ENCODE measurements around the gene P2RY2. TPM values are rescaled to one million over a fixed set of nuclear protein-coding genes. Genes with fewer than 3 reads are reported as not detected.

The P2RY2 gene
- total and polyA plus RNA-seq, 2 donors (not counting 1 experiment from before 2014, with no cell fraction given) = 0.12 to 0.37 TPM

- H3K27me3 Mint-ChIP-seq = peaks cover 38% of the 10 kb centered on the region
- H3K27ac Mint-ChIP-seq = no peak overlapping the region
- Histone ChIP-seq H3K36me3 (replicated peaks in 1 of 2; ENCODE audit: control extremely low read depth in 1 of 2, control insufficient read depth in 1 of 2, extremely low read depth in 1 of 2, insufficient read depth in 2 of 2, low read length in 1 of 2) (no peaks in the 10 kb centered on the region), H3K27me3 (replicated peaks in 1 of 4; ENCODE audit: control extremely low read depth in 1 of 4, control insufficient read depth in 3 of 4, insufficient read depth in 4 of 4, low read length in 3 of 4) (peaks cover 0 to 40% (median 20%) of the 10 kb centered on the region in 4 experiments), H3K4me2 (replicated peaks; ENCODE audit: low read depth, low read length, poor library complexity, severe bottlenecking) (no peak overlapping the region), H3K9ac (ENCODE audit: low read length) (no peak overlapping the region), H2AFZ (ENCODE audit: insufficient read depth, low read depth, low read length, poor library complexity, severe bottlenecking) (no peak overlapping the region), H3K27ac (ENCODE audit: low read length in 2 of 2) (no peak overlapping the region), H3K4me1 (ENCODE audit: control insufficient read depth in 2 of 2, insufficient read depth in 2 of 2, low read length in 2 of 2) (peaks cover 0 to 6% of the 10 kb centered on the region in 2 donors), H3K9me3 (ENCODE audit: control extremely low read depth in 1 of 3, control insufficient read depth in 2 of 3, insufficient read depth in 1 of 3, low read length in 2 of 3) (no peaks in the 10 kb centered on the region), H3K4me3 (ENCODE audit: control extremely low read depth in 1 of 5, extremely low read depth in 1 of 5, insufficient read depth in 1 of 5, low read depth in 2 of 5, low read length in 4 of 5) (no peak overlapping the region), H3K79me2 (ENCODE audit: control insufficient read depth, insufficient read depth, low read length) (no peaks in the 10 kb centered on the region), H4K20me1 (ENCODE audit: control insufficient read depth, insufficient read depth, low read length, poor library complexity, severe bottlenecking) (no peaks in the 10 kb centered on the region)
- H3K4me3 Mint-ChIP-seq = no peak overlapping the region
- H3K4me1 Mint-ChIP-seq = peaks cover 3% of the 10 kb centered on the region
- no peaks in the 10 kb centered on the region for H3K9me3 Mint-ChIP-seq (ENCODE audit: insufficient read depth)
- DNase-seq = no peak
- POLR2A ChIA-PET = no interaction called here
- intact Hi-C loops (cut with micrococcal nuclease) = no loop called here
- no peak for ATAC-seq (ENCODE audit: low read depth)
- TF ChIP-seq, protein P1, sequence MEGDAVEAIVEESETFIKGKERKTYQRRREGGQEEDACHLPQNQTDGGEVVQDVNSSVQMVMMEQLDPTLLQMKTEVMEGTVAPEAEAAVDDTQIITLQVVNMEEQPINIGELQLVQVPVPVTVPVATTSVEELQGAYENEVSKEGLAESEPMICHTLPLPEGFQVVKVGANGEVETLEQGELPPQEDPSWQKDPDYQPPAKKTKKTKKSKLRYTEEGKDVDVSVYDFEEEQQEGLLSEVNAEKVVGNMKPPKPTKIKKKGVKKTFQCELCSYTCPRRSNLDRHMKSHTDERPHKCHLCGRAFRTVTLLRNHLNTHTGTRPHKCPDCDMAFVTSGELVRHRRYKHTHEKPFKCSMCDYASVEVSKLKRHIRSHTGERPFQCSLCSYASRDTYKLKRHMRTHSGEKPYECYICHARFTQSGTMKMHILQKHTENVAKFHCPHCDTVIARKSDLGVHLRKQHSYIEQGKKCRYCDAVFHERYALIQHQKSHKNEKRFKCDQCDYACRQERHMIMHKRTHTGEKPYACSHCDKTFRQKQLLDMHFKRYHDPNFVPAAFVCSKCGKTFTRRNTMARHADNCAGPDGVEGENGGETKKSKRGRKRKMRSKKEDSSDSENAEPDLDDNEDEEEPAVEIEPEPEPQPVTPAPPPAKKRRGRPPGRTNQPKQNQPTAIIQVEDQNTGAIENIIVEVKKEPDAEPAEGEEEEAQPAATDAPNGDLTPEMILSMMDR (IDR thresholded peaks at IDR 0.05) = no peak
- TF ChIP-seq EZH2 (IDR thresholded peaks at IDR 0.05; ENCODE audit: borderline replicate concordance, insufficient read depth, low read depth, low read length, poor library complexity, severe bottlenecking) = no peak
- CTCF ChIA-PET = interaction anchor here (1.3 kb wide), 2 partner anchors 26 to 27 kb away, joined by 3 read pairs; no protein-coding TSS in a partner anchor
- 84% methylated on average over 3 of the region's 5 CpGs for WGBS (ENCODE audit: insufficient coverage)
These were observed 44.9 kb downstream of the P2RY2 start for GRCh38 chr11:73262851-73263495.

DNA sequence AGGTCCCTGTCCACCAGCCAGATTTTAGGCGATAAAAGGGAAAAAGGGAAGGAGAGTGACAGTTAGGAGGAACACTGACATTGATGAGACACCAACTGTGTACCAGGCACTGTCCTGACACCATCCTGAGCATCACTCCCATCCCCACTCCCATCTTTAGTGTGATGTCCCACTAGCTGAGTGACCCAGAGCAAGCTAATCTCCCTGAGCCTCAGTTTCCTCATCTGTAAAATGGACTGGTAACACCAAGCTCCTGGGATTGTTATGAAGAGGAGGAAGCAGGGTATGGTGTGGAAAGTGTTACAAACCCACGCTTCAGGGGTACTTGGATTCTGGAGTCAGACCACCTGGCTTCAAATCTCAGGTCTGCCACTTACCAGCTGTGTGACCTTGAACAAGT, 45.6 kb downstream of the P2RY2 start:
- Mint-ChIP-seq H3K4me1 (peaks cover 3% of the 10 kb centered on the region), H3K4me3 (no peak overlapping the region), H3K27me3 (peaks cover 38% of the 10 kb centered on the region), H3K9me3 (ENCODE audit: insufficient read depth) (no peaks in the 10 kb centered on the region), H3K27ac (no peak overlapping the region)
- intact Hi-C loops (cut with micrococcal nuclease) = no loop called here
- DNase-seq = no peak
- Histone ChIP-seq H3K4me1 (ENCODE audit: control insufficient read depth in 2 of 2, insufficient read depth in 2 of 2, low read length in 2 of 2) (peaks cover 0 to 6% of the 10 kb centered on the region in 2 donors), H2AFZ (ENCODE audit: insufficient read depth, low read depth, low read length, poor library complexity, severe bottlenecking) (no peak overlapping the region), H3K9ac (ENCODE audit: low read length) (no peak overlapping the region), H3K9me3 (ENCODE audit: control extremely low read depth in 1 of 3, control insufficient read depth in 2 of 3, insufficient read depth in 1 of 3, low read length in 2 of 3) (no peaks in the 10 kb centered on the region), H3K4me2 (replicated peaks; ENCODE audit: low read depth, low read length, poor library complexity, severe bottlenecking) (no peak overlapping the region), H3K4me3 (ENCODE audit: control extremely low read depth in 1 of 5, extremely low read depth in 1 of 5, insufficient read depth in 1 of 5, low read depth in 2 of 5, low read length in 4 of 5) (no peak overlapping the region), H4K20me1 (ENCODE audit: control insufficient read depth, insufficient read depth, low read length, poor library complexity, severe bottlenecking) (no peaks in the 10 kb centered on the region), H3K27me3 (replicated peaks in 1 of 4; ENCODE audit: control extremely low read depth in 1 of 4, control insufficient read depth in 3 of 4, insufficient read depth in 4 of 4, low read length in 3 of 4) (peaks cover 0 to 40% (median 23%) of the 10 kb centered on the region in 4 experiments), H3K79me2 (ENCODE audit: control insufficient read depth, insufficient read depth, low read length) (no peaks in the 10 kb centered on the region), H3K36me3 (replicated peaks in 1 of 2; ENCODE audit: control extremely low read depth in 1 of 2, control insufficient read depth in 1 of 2, extremely low read depth in 1 of 2, insufficient read depth in 2 of 2, low read length in 1 of 2) (no peaks in the 10 kb centered on the region), H3K27ac (ENCODE audit: low read length in 2 of 2) (no peak overlapping the region)
- no peak for ATAC-seq (ENCODE audit: low read depth)
- no peak for TF ChIP-seq EZH2 (IDR thresholded peaks at IDR 0.05; ENCODE audit: borderline replicate concordance, insufficient read depth, low read depth, low read length, poor library complexity, severe bottlenecking)
- TF ChIP-seq, protein P1 (IDR thresholded peaks at IDR 0.05) = no peak
- no CpG with 5 or more reads among the region's 2 CpGs for WGBS (ENCODE audit: insufficient coverage)
- POLR2A ChIA-PET = no interaction called here
- CTCF ChIA-PET = interaction anchor here (1.3 kb wide), 2 partner anchors 26 to 28 kb away, joined by 3 read pairs; no protein-coding TSS in a partner anchor

Measured in B cell (primary cell).